ENCODE results near the gene LMBR1.

GRCh38 chr7:156889089-156889488 is 3.9 kb downstream of the LMBR1 start:
- TF ChIP-seq CTCF (IDR thresholded peaks at IDR 0.05; ENCODE audit: borderline replicate concordance, extremely low read depth, low read length, poor library complexity, severe bottlenecking) (no peak), EZH2 (IDR thresholded peaks at IDR 0.05; ENCODE audit: borderline replicate concordance, low read depth, low read length, severe bottlenecking) (no peak)
